NCI-H748 (cell line): ENCODE results near the gene BCL2L13.
A peak's percentile ranks its signal among the peaks of the same experiment; 100 is the strongest.
"Not testable (repeated sequence)": the region's sequence is repeated elsewhere in the genome, so short reads cannot be mapped to it uniquely, and the experiment has no call there.

Source experiments
- DNase-seq: peaks from one replicate; lab custom pipeline; 2025; ENCODE audit not compliant: unreplicated experiment; lab: John Stamatoyannopoulos, UW

BCL2L13 gene

DNA sequence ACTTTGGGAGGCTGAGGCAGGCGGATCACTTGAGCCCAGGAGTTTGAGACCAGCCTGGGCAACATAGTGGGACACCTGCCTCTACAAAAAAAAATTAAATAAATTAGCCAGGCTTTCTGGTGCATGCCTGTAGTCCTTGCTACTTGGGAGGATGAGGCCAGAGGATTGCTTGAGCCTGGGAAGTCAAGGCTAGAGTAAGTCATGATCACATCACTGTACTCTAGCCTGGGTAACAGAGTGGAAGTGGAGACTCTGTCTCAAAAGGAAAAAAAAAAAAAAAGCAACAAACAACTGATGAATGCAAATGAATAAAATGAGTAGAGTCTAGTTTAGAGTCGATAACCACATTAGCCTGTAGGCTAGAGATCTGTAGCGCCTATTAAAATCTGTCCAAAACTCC, 3.9 kb upstream of the BCL2L13 start:
- no peak for DNase-seq

DNA sequence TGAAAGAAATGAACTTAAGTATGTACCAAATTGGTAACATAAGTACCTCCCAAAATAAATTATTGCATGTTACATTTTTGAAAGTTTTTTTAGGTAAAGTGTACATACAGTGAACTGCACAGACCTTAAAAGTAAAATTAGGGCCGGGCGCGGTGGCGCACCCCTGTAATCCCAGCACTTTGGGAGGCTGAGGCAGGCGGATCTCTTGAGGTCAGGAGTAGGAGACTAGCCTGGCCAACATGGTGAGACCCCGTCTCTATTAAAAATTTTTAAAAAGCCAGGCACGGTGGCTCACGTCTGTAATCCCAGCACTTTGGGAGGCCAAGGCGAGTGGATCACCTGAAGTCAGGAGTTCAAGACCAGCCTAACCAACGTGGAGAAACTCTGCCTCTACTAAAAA, 1.7 kb upstream of the BCL2L13 start:
- DNase-seq: not testable (repeated sequence)

DNA sequence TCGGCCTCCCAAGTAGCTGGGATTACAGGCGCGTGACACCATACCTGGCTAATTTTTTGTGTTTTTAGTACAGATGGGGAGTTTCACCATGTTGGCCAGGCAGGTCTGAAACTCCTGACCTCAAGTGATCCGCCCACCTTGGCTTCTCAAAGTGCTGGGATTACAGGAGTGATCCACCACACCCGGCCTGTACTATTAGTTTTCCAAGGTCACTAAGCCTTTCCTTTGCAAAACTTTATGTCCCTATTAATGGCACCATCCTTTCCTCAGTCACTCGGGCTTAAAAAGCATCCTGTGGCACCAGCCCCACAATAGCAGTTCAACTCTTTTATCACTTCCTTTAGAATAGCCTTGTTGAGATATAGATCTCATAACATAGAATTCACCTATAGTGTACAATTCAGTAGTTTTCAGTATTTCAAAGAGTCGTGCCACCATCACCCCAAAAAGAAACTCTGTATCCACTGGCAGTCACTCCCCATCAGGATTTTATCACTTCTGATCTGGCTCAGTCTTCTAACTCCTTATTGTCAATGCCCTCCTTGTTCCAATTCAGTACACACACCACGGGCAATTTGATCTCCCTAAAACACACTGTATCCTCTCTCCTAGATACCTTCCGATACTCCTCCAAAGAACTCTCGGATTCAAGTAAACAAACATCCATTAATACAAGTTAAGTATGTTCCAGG, 921 bp upstream of the BCL2L13 start:
- DNase-seq: no peak

DNA sequence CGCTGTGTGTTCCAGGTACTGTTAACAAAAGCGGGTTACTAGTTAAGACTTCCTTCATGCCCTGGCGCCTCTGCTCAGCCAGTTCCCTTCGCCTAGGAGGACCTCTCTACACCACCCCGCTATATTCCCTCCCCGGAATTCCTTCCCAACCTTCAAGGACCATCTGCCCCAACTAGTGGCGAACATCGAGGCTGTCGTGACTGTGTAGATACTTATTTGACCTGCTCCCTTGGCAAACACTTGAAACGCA, 450 bp upstream of the BCL2L13 start:
- DNase-seq: no peak

DNA sequence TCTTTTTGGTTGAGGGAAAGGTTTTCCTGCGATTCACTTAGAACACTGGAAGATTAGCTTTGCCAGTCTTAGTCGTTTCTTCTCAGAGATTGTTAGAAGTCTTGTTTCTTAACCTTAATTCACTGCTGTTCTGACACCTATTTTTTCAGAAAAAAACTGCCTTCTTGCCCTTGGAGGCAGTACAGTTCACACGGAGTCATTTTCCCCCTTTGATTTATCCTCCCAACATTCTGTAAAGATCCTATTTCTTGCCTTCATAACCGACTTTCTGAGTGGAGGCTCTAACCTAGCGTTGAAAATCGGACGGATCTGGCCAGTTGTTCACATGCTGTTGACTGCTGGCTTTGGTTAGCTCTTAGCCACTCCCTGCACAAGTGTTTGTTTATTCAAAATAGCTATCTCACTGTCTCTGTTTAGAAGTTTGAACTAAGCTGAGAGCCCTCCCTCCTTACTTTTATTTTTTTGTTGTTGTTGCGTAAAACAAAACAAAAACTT, 737 bp downstream of the BCL2L13 start:
- DNase-seq: peak; percentile 48

DNA sequence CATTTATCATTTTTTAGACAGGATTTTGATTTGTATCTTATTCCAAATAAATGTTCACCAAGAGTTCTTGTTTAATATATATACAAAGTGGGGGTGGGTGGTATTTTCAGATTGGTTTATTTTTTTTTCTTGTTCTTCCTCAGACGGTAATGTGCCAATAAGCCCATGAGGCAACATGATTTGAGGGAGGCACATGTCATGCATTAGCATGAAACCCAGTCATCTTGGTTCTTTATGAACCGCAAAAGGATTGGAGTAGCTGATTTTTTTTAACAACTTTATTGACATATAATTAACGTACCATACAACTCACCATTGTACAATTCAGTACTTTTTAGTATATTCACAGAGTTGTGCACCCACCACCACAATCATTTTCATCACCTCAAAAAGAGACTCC, 2.7 kb downstream of the BCL2L13 start:
- DNase-seq: no peak

DNA sequence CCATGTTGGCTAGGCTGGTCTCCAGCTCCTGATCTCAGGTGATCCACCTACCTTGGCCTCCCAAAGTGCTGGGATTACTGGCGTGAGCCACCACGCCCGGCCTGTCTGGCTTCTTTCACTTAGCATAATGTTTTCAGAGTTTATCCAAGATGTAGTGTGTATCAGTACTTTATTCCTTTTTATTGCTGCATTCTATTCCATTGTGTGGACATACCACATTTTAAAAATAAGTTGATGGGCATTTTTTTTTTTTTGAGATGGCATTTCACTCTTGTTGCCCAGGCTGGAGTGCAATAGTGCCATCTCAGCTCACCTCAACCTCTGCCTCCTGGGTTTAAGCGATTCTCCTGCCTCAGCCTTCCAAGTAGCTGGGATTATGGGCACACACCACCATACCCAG, 3.8 kb downstream of the BCL2L13 start:
- DNase-seq: not testable (repeated sequence)

DNA sequence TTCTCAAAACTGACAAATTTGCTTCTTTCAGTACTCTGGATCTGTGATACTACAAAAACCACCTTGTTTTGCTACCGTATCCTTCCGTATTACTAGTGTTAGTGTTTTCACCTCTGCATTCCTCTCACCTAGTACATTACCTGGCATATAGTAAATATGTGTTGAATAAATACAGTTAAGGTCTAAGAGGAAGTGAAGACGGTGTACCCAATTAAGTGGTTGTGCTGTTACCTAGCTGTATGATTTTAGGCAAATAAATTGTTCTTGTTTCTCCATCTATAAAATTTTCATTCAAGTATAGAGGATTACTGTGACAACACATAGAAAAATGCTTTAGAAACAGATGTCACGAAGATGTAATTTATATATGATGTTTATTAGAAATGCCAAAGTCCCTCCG, 8.9 kb downstream of the BCL2L13 start:
- DNase-seq: no peak

DNA sequence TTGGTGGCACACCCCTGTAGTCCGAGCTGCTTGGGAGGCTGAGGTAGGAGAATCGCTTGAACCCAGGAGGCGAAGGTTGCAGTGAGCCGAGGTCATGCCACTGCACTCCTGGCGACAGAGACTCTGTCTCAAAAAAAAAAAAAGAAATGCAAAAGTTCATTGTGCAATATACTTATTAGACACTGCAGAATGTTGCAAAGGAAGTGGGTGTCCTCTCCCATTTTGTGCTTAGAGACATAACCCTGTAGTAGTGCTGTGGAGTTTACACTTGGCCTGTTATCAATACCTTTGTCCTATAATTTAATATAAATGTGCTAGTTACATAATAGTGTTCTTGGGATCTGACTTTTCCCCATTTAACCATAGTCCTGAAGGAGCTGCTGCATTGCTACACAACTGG, 9.4 kb downstream of the BCL2L13 start:
- no peak for DNase-seq

DNA sequence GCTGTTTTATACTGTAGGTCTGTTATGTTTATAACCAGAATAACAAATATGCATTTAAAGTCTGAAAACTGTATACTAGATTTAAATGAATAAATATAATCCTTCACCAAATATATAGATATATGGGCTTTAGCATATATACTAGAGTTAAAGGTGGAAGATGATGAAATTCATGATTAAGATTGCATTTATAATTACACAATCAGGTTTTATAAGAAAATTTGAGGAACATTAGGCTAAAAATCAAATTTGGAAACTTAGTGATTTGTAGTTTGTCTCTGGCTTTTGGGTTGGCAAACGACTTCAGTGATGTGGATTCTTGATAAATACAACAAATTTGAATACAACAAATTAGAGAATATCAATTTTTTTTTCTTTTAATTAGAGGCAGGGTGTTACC, 10.0 kb downstream of the BCL2L13 start:
- no peak for DNase-seq

DNA sequence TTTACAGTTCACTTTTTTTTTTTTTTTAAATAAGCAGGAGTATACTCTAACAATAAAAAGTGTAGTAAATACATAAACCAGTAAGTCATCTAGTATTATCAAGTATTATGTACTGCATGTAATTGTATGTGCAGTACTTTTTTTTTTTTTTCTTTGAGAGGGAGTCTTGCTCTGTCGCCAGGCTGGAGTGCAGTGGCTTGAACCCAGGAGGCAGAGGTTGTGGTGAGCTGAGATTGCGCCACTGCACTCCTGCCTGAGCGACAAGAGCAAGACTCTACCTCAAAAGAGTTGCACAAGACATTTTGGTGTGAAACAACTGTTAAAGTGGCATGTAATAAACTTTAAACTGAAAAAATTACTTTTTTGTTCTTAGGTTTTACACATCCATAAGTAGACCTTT, 16.7 kb downstream of the BCL2L13 start:
- DNase-seq: no peak

DNA sequence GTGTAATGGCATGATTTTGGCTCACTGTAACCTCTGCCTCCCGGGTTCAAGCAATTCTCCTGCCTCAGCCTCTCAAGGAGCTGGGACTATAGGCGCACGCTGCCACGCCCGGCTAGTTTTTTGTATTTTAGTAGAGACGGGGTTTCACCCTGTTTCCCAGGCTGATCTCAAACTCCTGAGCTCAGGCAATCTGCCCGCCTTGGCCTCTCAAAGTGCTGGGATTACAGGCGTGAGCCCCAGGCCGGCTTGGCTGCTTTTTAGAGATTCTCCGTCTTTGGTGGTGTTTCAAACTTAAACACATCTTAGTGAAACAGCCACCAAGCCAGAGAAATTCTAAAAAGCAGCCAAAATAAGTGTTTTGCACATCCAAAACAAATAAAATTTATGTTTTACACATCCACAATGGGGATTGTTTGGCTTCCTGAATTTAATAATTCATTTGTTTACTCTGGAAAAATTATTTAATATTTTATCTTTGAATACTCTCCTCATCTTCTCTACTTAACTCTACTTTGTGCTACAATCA, 18.4 kb downstream of the BCL2L13 start:
- no peak for DNase-seq

DNA sequence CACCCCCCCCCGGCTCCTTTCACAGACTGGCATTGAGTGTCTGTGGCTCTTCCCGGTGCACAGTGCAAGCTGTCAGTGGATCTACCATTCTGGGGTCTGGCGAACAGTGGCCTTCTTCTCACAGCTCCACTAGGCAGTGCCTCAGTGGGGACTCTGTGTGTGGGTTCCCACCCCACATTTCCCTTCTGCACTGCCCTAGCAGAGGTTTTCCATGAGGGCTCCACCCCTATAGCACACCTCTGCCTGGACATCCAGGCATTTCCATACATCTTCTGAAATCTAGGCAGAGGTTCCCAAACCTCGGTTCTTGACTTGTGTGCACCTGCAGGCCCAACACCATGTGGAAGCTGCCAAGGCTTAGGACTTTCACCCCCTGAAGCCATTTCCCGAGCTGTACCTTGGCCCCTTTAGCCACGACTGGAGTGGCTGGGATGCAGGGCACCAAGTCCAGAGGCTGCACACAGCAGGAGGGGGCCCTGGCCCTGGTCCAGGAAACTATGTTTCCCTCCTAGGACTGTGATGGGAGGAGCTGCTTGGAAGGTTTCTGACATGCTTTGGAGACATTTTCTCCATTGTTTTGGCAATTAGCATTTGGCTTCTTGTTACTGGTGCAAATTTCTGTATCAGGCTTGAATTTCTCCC, 26.0 kb downstream of the BCL2L13 start:
- DNase-seq: no peak

DNA sequence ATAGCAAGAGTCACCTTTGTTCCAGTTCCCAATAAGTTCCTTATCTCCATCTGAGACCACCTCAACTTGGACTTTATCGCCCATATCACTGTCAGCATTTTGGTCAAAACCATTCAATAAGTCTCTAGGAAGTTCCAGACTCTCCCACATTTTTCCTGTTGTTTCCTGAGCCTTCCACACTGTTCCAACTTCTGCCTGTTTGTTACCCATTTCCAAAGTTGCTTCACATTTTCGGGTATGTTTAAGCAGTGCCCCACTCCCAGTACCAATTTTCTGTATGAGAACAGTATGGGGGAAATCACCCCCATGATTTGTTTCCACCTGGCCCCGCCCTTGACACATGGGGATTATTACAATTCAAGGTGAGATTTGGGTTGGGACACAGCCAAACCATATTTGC, 26.7 kb downstream of the BCL2L13 start:
- DNase-seq: no peak

DNA sequence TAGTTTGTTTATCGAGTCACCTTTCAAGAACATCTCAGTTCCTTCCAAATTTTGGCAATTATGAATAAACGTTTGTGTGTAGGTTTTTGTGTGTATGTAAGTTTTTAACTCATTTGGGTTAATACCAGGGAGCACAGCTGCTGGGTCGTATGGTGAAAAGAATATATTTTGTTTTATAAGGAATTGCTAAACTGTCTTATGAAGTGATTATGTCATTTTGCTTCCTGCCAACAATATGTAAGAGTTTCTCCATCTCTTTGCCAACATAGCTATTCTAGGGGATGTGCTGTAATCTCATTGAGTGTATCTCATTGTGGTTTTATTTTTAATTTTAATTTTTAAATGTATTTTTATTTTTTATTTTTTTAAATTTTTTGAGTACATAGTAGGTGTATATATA, 27.3 kb downstream of the BCL2L13 start:
- no peak for DNase-seq

DNA sequence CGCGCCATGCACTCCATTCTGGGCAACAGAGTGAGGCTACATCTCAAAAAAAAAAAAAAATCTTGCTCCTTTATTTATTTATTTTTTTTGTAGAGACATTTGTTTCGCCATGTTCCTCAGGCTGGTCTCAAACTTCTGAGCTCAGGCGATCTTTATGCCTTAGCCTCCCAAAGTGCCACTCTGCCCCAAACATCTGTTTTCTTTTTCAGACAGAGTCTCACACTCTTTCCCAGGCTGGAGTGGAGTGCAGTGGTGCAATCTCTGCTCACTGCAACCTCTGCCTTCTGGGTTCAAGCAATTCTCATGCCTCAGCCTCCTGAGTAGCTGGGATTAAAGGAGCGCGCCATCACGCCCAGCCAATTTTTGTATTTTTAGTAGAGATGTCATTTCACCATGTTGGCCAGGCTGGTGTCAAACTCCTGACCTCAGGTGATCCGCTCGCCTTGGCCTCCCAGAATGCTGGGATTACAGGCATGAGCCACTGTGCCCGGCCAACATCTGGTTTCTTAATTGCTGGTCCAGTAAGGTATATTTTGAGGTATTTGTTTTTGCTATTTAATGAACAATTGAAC, 33.0 kb downstream of the BCL2L13 start:
- DNase-seq: not testable (repeated sequence)

DNA sequence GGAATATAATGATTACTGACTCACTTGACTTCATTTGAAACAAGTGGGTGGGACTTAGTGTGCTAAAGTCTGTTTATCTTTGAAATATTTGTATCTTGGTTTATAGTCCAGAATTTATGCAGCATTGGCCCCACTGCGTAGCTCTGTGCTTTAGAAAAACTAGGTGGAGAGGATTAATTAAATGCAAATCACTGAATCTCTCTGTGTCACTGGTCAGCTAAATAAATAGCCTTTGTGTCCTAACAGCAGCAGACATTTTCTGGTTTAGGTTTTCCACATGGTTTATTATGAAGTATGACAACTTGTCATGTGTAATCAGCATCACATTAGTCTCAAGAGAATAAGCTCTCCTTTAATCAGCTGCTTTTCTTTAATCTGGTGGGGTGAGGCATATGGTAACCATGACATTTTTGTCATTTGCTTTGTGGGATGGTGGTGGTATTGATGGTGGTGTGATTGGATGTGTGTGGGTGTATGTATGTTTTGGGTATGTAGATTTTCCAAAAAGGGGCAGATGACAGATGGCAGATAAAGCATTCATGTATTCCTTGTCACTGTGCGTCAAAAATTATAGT, 33.9 kb downstream of the BCL2L13 start:
- no peak for DNase-seq

DNA sequence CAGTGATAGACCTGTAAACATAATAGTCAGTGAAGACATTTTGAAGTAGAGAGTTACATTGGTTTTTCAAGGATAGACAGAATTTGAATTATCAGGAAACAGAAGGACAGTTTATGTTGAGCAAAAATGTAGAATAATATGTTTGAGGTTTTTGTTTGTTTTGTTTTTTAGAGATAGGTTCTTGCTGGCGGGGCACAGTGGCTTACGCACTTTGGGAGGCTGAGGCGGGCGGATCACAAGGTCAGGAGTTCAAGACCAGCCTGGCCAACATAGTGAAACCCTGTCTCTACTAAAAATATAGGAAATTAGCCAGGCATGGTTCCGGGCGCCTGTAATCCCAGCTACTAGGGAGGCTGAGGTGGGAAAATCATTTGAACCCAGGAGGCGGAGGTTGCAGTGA, 35.6 kb downstream of the BCL2L13 start:
- no peak for DNase-seq

DNA sequence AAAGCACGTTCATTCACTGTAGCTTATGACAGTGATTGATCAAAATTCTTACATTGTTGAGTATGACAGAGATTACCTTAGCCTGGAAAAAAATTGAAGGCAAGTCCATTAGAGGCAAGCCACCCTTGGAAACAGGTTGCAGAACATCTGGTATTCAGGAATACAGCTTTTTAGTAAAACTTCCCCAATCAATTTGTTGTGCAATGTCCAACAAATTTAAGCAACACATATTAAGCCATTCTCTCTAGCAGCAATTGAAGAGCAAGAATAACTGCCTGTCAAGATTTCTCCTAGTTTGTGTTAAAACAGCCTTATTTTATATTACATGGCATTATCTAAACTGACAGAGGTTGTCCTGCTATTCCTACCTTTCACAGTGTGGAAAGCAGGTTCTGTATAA, 37.0 kb downstream of the BCL2L13 start:
- DNase-seq: no peak

DNA sequence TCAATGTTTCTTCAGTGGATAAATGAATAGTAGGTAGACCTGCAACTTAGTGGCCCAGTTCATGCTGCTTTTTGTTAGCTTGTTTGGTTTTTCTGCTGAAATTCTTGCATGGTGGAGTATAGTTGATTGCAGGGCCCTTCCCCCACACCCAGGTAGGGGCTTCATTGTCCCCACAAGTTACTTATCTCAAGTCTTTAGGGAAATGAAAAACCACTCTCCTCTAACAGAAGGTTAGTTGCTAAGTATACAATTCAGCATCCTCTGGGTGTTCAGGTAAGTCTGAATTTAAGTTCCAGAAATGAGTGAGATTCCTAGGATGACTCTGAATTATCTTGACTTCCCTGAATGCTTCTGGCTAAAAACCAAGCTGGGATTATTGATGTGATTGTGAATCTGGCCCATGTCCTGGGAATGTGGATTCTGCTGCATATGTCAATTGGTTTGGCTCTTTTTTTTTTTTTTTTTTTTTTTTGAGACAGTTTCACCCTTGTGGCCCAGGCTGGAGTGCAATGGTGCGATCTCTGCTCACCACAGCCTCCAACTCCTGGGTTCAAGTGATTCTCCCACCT, 40.3 kb downstream of the BCL2L13 start:
- DNase-seq: no peak

DNA sequence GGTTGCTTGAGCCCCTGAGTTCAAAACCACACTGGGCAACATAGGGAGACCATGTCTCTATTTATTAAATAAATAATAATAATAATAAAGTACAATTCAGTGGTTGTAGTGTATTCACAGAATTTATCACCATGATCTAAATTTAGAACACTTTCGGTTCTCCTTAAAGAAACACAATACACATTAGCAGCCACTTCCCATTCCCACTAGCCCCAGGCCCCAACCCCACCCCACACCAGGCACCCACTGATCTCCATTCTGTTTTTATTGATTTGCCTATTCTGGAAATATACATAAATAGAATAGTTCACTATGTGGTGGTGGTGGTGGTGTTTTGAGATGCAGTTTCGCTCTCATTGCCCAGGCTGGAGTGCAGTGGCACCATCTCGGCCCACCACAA, 45.7 kb downstream of the BCL2L13 start:
- no peak for DNase-seq

DNA sequence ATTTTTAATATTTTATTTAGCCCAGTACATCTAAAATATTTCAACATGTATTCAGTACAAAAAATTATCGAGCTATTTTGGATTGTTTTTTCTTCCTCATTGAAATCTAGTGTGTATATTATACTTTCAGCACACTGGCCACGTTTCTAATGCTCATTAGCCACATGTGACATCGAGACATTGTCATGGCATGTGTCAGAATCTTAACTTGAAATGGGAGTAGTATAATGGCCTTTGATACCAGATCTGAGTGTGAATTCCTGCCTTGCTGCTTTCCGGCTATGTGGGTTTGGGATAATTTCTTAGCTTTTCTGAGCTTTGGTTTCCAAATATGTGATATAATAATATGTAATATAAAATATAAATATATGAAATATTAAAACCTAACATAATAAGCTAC, 54.3 kb downstream of the BCL2L13 start:
- DNase-seq: no peak
